HepG2 (cell line): ENCODE data around the gene P3H3. TPM values are rescaled to one million over a fixed set of nuclear protein-coding genes. Genes with fewer than 3 reads are reported as not detected.

Experiments
- ATAC-seq: fragments of 200-7000 bp; cut with Tn5 transposase; 3 replicates; pipeline ENCODE4 v1.9.1; 2020; ENCODE audit warnings: mild to moderate bottlenecking, moderate library complexity
- BruUV-seq: library from RNA; stranded (reverse); fragments of 400-500 nt; replicated peaks from 2 replicates; lab custom pipeline; 2021; lab: Mats Ljungman, UMichigan
- CTCF ChIA-PET: fragments of 300-600 bp; formaldehyde crosslinking; extraction: SDS; loops from one replicate; lab custom pipeline; 2021; ENCODE audit warnings: low total read pairs, inconsistent platforms, low intra/inter-chr PET ratio; lab: Yijun Ruan, JAX
- POLR2A ChIA-PET: fragments of 350-600 bp; sonication (Branson Sonifier 250); formaldehyde crosslinking; loops from one replicate; lab custom pipeline; 2020; ENCODE audit warnings: antibody characterized with exemption, inconsistent platforms; lab: Yijun Ruan, JAX
- DNase-seq: peaks from one replicate; pipeline ENCODE4 v3.0.0-alpha.2; 2015; ENCODE audit warnings: low spot score
- FAIRE-seq: peaks from 3 replicates; lab custom pipeline; 2011; peaks lifted over from hg19 to GRCh38; lab: Jason Lieb, UNC
- H2AFZ ChIP-seq: one replicate; pipeline ENCODE4 v1.6.1; 2011; ENCODE audit warnings: low read length, inconsistent platforms
- H3K27ac ChIP-seq: fragments of 300-600 bp; 3 replicates; pipeline ENCODE4 v1.8.0; 2011; ENCODE audit warnings: mixed run types, mild to moderate bottlenecking, mixed read lengths, low read length, inconsistent platforms; ENCODE audit not compliant: insufficient read depth; ENCODE audit errors: extremely low read length
- H3K27me3 ChIP-seq, 2 experiments: fragments of 200-600 bp in 1 of 2; 2 replicates in 1 of 2; 3 replicates in 1 of 2; pipeline versions ENCODE4 v1.6.0 to v1.8.0; 2011; ENCODE audit warnings: low read length in 2 of 2, mild to moderate bottlenecking in 2 of 2, moderate library complexity in 2 of 2, inconsistent platforms in 1 of 2; ENCODE audit not compliant: insufficient read depth in 2 of 2, control insufficient read depth in 1 of 2
- H3K36me3 ChIP-seq, 2 experiments: fragments of 200-600 bp in 1 of 2; replicated peaks in 1 of 2; 2 replicates in 1 of 2; 3 replicates in 1 of 2; pipeline versions ENCODE4 v1.5.1 to v1.8.0; 2011; ENCODE audit warnings: low read length in 2 of 2, inconsistent platforms in 1 of 2; ENCODE audit not compliant: insufficient read depth in 2 of 2, control insufficient read depth in 1 of 2
- H3K4me1 ChIP-seq: 2 replicates; pipeline ENCODE4 v1.5.1; 2012; ENCODE audit warnings: low read length, inconsistent platforms; ENCODE audit not compliant: insufficient read depth
- H3K4me2 ChIP-seq: 2 replicates; pipeline ENCODE4 v1.6.0; 2011; ENCODE audit warnings: low read depth, low read length, inconsistent platforms
- H3K4me3 ChIP-seq, 3 experiments: fragments of 200-600 bp in 1 of 3; sonication (generic), shearing (Covaris generic) in 1 of 3; replicated peaks in 1 of 3; 2 replicates each; pipeline ENCODE4 v1.5.1; 2011 to 2016; ENCODE audit warnings: low read length in 3 of 3, inconsistent platforms in 2 of 3, low read depth in 2 of 3, mild to moderate bottlenecking in 2 of 3, control low read depth in 1 of 3, mixed read lengths in 1 of 3; ENCODE audit not compliant: insufficient read depth in 1 of 3
- H3K79me2 ChIP-seq: one replicate; pipeline ENCODE4 v1.6.1; 2011; ENCODE audit warnings: low read length, inconsistent platforms; ENCODE audit not compliant: insufficient read depth
- H3K9ac ChIP-seq: 2 replicates; pipeline ENCODE4 v1.6.0; 2011; ENCODE audit warnings: mild to moderate bottlenecking, low read depth, low read length, inconsistent platforms; ENCODE audit not compliant: insufficient read depth
- H3K9me3 ChIP-seq: 2 replicates; pipeline ENCODE4 v1.5.1; 2012; ENCODE audit warnings: mild to moderate bottlenecking, low read length
- H4K20me1 ChIP-seq: 2 replicates; pipeline ENCODE4 v1.6.0; 2011; ENCODE audit warnings: inconsistent platforms, mild to moderate bottlenecking, low read length, moderate library complexity; ENCODE audit not compliant: insufficient read depth
- EED ChIP-seq: sonication (generic); formaldehyde crosslinking; IDR thresholded peaks from 2 replicates; pipeline ENCODE4 v1.5.0; 2020; ENCODE audit warnings: mild to moderate bottlenecking, missing genetic modification reagents
- ETV6 ChIP-seq: sonication (generic); formaldehyde crosslinking; conservative IDR thresholded peaks from 2 replicates; pipeline ENCODE4 v1.4.0; 2020; ENCODE audit warnings: missing genetic modification reagents
- RNF2 ChIP-seq: fragments of 450-650 bp; conservative IDR thresholded peaks from 2 replicates; pipeline ENCODE4 v1.6.1; 2016; ENCODE audit warnings: low read depth
- TBL1XR1 ChIP-seq: fragments of 150-350 bp; IDR thresholded peaks from 2 replicates; pipeline ENCODE4 v1.6.1; 2014; ENCODE audit warnings: borderline replicate concordance, low read length; ENCODE audit not compliant: partially characterized antibody
- ZFYVE20 ChIP-seq: sonication (generic); formaldehyde crosslinking; IDR thresholded peaks from 2 replicates; pipeline ENCODE4 v1.8.0; 2023; ENCODE audit warnings: low read depth, mild to moderate bottlenecking, moderate library complexity, missing genetic modification reagents, borderline replicate concordance
- ZNF260 ChIP-seq: sonication (generic); formaldehyde crosslinking; IDR thresholded peaks from 2 replicates; pipeline ENCODE4 v1.4.0; 2020; ENCODE audit warnings: missing genetic modification reagents, low read depth, mild to moderate bottlenecking, borderline replicate concordance
- ZNF274 ChIP-seq: sonication (generic); formaldehyde crosslinking; IDR thresholded peaks from 2 replicates; pipeline ENCODE4 v1.5.1; 2020; ENCODE audit warnings: mild to moderate bottlenecking, missing genetic modification reagents
- ZNF333 ChIP-seq: sonication (generic); formaldehyde crosslinking; IDR thresholded peaks from 2 replicates; pipeline ENCODE4 v1.4.0; 2020; ENCODE audit warnings: mild to moderate bottlenecking, missing genetic modification reagents, borderline replicate concordance
- ZNF354B ChIP-seq: sonication (generic); formaldehyde crosslinking; IDR thresholded peaks from 2 replicates; pipeline ENCODE4 v1.8.0; 2022; ENCODE audit warnings: mild to moderate bottlenecking, missing genetic modification reagents
- ZNF44 ChIP-seq: sonication (generic); formaldehyde crosslinking; IDR thresholded peaks from 2 replicates; pipeline ENCODE4 v1.5.1; 2020; ENCODE audit warnings: mild to moderate bottlenecking, missing genetic modification reagents
- ZNF530 ChIP-seq: sonication (generic); formaldehyde crosslinking; IDR thresholded peaks from 2 replicates; pipeline ENCODE4 v1.5.0; 2020; ENCODE audit warnings: low read depth, mild to moderate bottlenecking, missing genetic modification reagents
- ZNF543 ChIP-seq: sonication (generic); formaldehyde crosslinking; IDR thresholded peaks from 2 replicates; pipeline ENCODE4 v1.4.0; 2020; ENCODE audit warnings: mild to moderate bottlenecking, missing genetic modification reagents
- ZNF737 ChIP-seq: sonication (generic); formaldehyde crosslinking; IDR thresholded peaks from 2 replicates; pipeline ENCODE4 v1.5.0; 2020; ENCODE audit warnings: missing genetic modification reagents, mild to moderate bottlenecking, borderline replicate concordance
- WGBS: methylation state at CpG from one replicate; pipeline ENCODE4 v1.1.6; 2017; ENCODE audit warnings: low lambda C conversion rate; 5-methylcytosine and 5-hydroxymethylcytosine counted together
- in situ Hi-C: cut with HindIII; loops from 2 replicates; pipeline ENCODE4 v1.10.0; 2017; ENCODE audit warnings: low pct_unique_long_range_greater_than_20kb; ENCODE audit not compliant: extremely low pct_ligation_motif_present
- intact Hi-C: fragments of 100-400 bp; cut with micrococcal nuclease; formaldehyde crosslinking; loops from one replicate; pipeline ENCODE4 v1.10.0; 2022; ENCODE audit not compliant: unreplicated experiment
- polyA plus RNA-seq, 8 experiments: library from polyadenylated mRNA; depleted of rRNA in 3 of 8; stranded (reverse) in 7 of 8; unstranded in 1 of 8; fragments of >200 nt; fragmentation: Illumina TruSeq in 4 of 8; extraction: Trizol in 4 of 8; gene quantifications; 2 replicates each; pipeline versions ENCODE4 v1.2.1 to v1.2.3, GENCODE V29; 2011 to 2016; ENCODE audit warnings: low read depth in 4 of 8, missing spikeins in 1 of 8, mixed read lengths in 1 of 8; ENCODE audit not compliant: insufficient read depth in 1 of 8
- total RNA-seq, 5 experiments: library from RNA; depleted of rRNA; stranded (reverse); fragments of >200 nt; fragmentation: Illumina TruSeq; extraction: Trizol; gene quantifications; 2 replicates each; pipeline ENCODE4 v1.2.3, GENCODE V29; 2016; ENCODE audit warnings: low read depth in 1 of 5
- TF ChIP-seq, protein P1 (sequence below): sonication (generic); formaldehyde crosslinking; IDR thresholded peaks from 2 replicates; pipeline ENCODE4 v1.5.0; 2020; ENCODE audit warnings: missing genetic modification reagents, mild to moderate bottlenecking, borderline replicate concordance
- TF ChIP-seq, protein P2 (sequence below): sonication (generic); formaldehyde crosslinking; IDR thresholded peaks from 2 replicates; pipeline ENCODE4 v1.4.0; 2020; ENCODE audit warnings: missing genetic modification reagents

Gene P3H3
- total and polyA plus RNA-seq, 2 of the 13 experiments (the other 11 are each of a cell fraction or from before 2014, with no cell fraction given), result 20.1 to 20.5 TPM

GRCh38 chr12:6884539-6884938, 56.3 kb downstream of the P3H3 start:
- in situ Hi-C loops, result no loop called here
- no peaks in the 10 kb centered on the region for H4K20me1 ChIP-seq
- H3K9me3 ChIP-seq, result no peaks in the 10 kb centered on the region
- H3K79me2 ChIP-seq, result no peaks in the 10 kb centered on the region
- CTCF ChIA-PET, result no interaction called here
- H3K36me3 ChIP-seq, result peaks cover 0 to 1% of the 10 kb centered on the region in 2 experiments; a peak in 2 of 5 replicates
- intact Hi-C loops, result no loop called here
- no peak overlapping the region for H3K9ac ChIP-seq
- no TSS peak for BruUV-seq
- ATAC-seq (no peak), FAIRE-seq (no peak), DNase-seq (no peak)
- no peak for TF ChIP-seq ZNF530 (CRISPR knock-in tag)
- TF ChIP-seq ZNF737 (CRISPR knock-in tag), result no peak
- TF ChIP-seq, protein P1, sequence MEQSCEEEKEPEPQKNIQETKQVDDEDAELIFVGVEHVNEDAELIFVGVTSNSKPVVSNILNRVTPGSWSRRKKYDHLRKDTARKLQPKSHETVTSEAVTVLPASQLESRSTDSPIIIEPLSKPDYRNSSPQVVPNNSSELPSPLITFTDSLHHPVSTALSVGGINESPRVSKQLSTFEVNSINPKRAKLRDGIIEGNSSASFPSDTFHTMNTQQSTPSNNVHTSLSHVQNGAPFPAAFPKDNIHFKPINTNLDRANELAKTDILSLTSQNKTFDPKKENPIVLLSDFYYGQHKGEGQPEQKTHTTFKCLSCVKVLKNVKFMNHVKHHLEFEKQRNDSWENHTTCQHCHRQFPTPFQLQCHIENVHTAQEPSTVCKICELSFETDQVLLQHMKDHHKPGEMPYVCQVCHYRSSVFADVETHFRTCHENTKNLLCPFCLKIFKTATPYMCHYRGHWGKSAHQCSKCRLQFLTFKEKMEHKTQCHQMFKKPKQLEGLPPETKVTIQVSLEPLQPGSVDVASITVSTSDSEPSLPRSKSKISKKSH (CRISPR knock-in tag), result no peak
- no peak for TF ChIP-seq EED (CRISPR knock-in tag)
- no peak for TF ChIP-seq ZNF333
- no peak for TF ChIP-seq ZNF543
- no peak for TF ChIP-seq ZNF44
- TF ChIP-seq RNF2, result no peak
- no peak for TF ChIP-seq ZNF274 (CRISPR knock-in tag)
- no peak for TF ChIP-seq TBL1XR1
- TF ChIP-seq ZNF354B (CRISPR knock-in tag), result no peak
- no peak for TF ChIP-seq ZFYVE20 (CRISPR knock-in tag)
- TF ChIP-seq ETV6, result no peak
- TF ChIP-seq ZNF260 (CRISPR knock-in tag), result no peak
- TF ChIP-seq, protein P2, sequence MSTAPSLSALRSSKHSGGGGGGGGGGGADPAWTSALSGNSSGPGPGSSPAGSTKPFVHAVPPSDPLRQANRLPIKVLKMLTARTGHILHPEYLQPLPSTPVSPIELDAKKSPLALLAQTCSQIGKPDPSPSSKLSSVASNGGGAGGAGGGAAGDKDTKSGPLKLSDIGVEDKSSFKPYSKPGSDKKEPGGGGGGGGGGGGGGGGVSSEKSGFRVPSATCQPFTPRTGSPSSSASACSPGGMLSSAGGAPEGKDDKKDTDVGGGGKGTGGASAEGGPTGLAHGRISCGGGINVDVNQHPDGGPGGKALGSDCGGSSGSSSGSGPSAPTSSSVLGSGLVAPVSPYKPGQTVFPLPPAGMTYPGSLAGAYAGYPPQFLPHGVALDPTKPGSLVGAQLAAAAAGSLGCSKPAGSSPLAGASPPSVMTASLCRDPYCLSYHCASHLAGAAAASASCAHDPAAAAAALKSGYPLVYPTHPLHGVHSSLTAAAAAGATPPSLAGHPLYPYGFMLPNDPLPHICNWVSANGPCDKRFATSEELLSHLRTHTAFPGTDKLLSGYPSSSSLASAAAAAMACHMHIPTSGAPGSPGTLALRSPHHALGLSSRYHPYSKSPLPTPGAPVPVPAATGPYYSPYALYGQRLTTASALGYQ, result no peak
- 92% methylated on average over 22 of the region's 22 CpGs for WGBS
- no peak overlapping the region for H3K4me2 ChIP-seq
- no peak overlapping the region for H3K27ac ChIP-seq
- POLR2A ChIA-PET, result interaction anchor here (6.2 kb wide), 1 partner anchor 12 kb away, joined by 47 read pairs; the partner anchor contains the start of gene SPSB2
- no peaks in the 10 kb centered on the region for H3K27me3 ChIP-seq
- H3K4me3 ChIP-seq, result no peak overlapping the region
- H2AFZ ChIP-seq, result no peak overlapping the region
- peaks cover 61% of the 10 kb centered on the region for H3K4me1 ChIP-seq
